ENCODE results near the gene MPPED1. TPM values are rescaled to one million over a fixed set of nuclear protein-coding genes. Genes with fewer than 3 reads are reported as not detected.
A peak's percentile ranks its signal among the peaks of the same experiment; 100 is the strongest.

MPPED1 gene
- total and polyA plus RNA-seq, 4 donors = 0.89 to 6.5 (median 4.1) TPM

DNA sequence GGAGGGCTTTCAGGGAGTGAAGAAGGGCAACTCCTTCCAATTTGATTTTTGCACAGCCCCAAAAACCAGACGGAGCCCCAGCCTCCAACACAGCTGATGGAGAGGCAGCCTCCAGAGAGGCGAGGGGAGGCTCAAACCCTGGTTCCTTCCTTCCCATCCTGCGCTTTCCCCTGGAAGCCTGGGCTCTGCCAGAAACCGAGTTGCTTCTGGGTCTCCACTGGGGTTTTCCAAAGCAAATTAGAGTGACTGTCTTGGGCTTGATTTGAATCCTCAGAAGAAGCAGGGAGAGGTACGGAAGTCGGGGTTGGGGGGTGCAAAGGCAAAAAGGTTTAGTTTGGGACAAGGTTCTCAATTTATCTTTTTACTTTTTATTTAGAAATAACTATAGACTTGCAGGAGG, 129.2 kb downstream of the MPPED1 start:
- Histone ChIP-seq H3K36me3 (ENCODE audit: control insufficient read depth in 4 of 4, insufficient read depth in 3 of 4, low read depth in 1 of 4, low read length in 3 of 4) (no peaks in the 10 kb centered on the region), H3K4me1 (ENCODE audit: control insufficient read depth in 4 of 4, insufficient read depth in 4 of 4, low read length in 3 of 4) (no peaks in the 10 kb centered on the region), H3K27me3 (ENCODE audit: control insufficient read depth in 4 of 4, insufficient read depth in 4 of 4, low read length in 3 of 4) (no peaks in the 10 kb centered on the region), H3K4me3 (ENCODE audit: low read depth in 1 of 3, low read length in 3 of 3) (no peak overlapping the region), H3K9ac (ENCODE audit: low read depth in 1 of 2, low read length in 2 of 2) (no peak overlapping the region), H3K9me3 (ENCODE audit: control insufficient read depth in 4 of 4, low read length in 3 of 4) (no peaks in the 10 kb centered on the region), H3K27ac (ENCODE audit: low read depth in 1 of 2, low read length in 2 of 2) (no peak overlapping the region)
- DNase-seq (ENCODE audit: low spot score) = no peak
- TF ChIP-seq, protein P1, sequence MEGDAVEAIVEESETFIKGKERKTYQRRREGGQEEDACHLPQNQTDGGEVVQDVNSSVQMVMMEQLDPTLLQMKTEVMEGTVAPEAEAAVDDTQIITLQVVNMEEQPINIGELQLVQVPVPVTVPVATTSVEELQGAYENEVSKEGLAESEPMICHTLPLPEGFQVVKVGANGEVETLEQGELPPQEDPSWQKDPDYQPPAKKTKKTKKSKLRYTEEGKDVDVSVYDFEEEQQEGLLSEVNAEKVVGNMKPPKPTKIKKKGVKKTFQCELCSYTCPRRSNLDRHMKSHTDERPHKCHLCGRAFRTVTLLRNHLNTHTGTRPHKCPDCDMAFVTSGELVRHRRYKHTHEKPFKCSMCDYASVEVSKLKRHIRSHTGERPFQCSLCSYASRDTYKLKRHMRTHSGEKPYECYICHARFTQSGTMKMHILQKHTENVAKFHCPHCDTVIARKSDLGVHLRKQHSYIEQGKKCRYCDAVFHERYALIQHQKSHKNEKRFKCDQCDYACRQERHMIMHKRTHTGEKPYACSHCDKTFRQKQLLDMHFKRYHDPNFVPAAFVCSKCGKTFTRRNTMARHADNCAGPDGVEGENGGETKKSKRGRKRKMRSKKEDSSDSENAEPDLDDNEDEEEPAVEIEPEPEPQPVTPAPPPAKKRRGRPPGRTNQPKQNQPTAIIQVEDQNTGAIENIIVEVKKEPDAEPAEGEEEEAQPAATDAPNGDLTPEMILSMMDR (IDR thresholded peaks at IDR 0.05; ENCODE audit: low read depth, low read length, missing input control) = no peak
- TF ChIP-seq FOXA2 (IDR thresholded peaks at IDR 0.05) = no peak
- no peak for TF ChIP-seq HNF4G (IDR thresholded peaks at IDR 0.05)
- 87% methylated on average over 6 of the region's 6 CpGs for whole genome bisulfite sequencing

DNA sequence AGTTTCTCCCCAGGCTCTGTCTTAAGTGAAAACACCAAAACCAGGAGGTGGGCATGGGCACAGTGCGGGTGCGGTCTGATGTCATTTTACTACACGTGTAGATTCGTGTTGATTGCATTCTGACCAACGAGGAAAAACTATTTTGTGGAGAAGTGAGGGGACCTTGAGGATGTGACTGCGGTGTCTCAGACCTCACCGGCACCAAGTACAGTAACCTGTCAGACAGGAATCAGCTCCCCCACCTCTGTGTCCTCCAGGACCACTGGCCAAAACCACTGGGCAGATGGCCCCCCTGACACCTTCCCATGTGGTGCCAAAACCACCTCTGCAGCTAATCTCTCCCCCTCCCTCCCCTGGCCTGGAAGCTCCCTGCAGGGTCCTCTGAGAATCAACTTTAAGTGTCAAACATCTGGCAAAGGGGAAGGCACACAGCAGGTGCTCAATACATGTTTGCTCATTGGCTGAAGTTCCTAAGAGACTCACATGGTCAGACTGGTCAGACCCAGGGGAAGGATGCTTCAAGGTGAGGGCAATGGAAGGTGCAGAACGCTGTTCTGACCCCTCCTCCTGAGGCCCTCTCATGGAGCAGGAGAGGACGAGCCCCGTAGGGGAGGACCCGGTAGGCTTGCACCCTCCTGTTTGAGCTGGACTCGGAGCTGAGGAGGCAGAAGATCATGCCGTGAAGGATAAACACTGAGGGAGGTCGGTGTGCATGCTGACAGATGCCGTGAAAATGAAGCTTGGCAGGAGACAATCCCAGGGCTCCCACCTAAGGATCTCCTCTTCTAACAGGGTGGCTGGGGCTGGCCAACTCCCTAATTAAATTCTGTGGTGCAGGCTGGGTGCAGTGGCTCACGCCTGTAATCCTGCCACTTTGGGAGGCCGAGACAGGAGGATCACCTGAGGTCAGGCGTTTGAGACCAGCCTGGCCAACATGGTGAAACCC, 129.9 kb downstream of the MPPED1 start:
- Histone ChIP-seq H3K9ac (ENCODE audit: low read depth in 1 of 2, low read length in 2 of 2) (no peak overlapping the region), H3K27me3 (ENCODE audit: control insufficient read depth in 4 of 4, insufficient read depth in 4 of 4, low read length in 3 of 4) (no peaks in the 10 kb centered on the region), H3K4me3 (ENCODE audit: low read depth in 1 of 3, low read length in 3 of 3) (no peak overlapping the region), H3K27ac (ENCODE audit: low read depth in 1 of 2, low read length in 2 of 2) (no peak overlapping the region), H3K9me3 (ENCODE audit: control insufficient read depth in 4 of 4, low read length in 3 of 4) (no peaks in the 10 kb centered on the region), H3K4me1 (ENCODE audit: control insufficient read depth in 4 of 4, insufficient read depth in 4 of 4, low read length in 3 of 4) (no peaks in the 10 kb centered on the region), H3K36me3 (ENCODE audit: control insufficient read depth in 4 of 4, insufficient read depth in 3 of 4, low read depth in 1 of 4, low read length in 3 of 4) (no peaks in the 10 kb centered on the region)
- 80% methylated on average over 18 of the region's 18 CpGs for WGBS
- no peak for TF ChIP-seq FOXA2 (IDR thresholded peaks at IDR 0.05)
- no peak for TF ChIP-seq RXRA (IDR thresholded peaks at IDR 0.05)
- no peak for TF ChIP-seq HNF4G (IDR thresholded peaks at IDR 0.05)
- TF ChIP-seq, protein P2, sequence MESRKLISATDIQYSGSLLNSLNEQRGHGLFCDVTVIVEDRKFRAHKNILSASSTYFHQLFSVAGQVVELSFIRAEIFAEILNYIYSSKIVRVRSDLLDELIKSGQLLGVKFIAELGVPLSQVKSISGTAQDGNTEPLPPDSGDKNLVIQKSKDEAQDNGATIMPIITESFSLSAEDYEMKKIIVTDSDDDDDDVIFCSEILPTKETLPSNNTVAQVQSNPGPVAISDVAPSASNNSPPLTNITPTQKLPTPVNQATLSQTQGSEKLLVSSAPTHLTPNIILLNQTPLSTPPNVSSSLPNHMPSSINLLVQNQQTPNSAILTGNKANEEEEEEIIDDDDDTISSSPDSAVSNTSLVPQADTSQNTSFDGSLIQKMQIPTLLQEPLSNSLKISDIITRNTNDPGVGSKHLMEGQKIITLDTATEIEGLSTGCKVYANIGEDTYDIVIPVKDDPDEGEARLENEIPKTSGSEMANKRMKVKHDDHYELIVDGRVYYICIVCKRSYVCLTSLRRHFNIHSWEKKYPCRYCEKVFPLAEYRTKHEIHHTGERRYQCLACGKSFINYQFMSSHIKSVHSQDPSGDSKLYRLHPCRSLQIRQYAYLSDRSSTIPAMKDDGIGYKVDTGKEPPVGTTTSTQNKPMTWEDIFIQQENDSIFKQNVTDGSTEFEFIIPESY (IDR thresholded peaks at IDR 0.05) = no peak
- TF ChIP-seq EGR1 (IDR thresholded peaks at IDR 0.05; ENCODE audit: low read depth in 2 of 2) = no peak
- TF ChIP-seq TAF1 (conservative IDR thresholded peaks at IDR 0.05) = no peak
- TF ChIP-seq GABPA (IDR thresholded peaks at IDR 0.05 in 1 of 2, conservative IDR thresholded peaks at IDR 0.05 in 1 of 2) = no peak
- no peak for TF ChIP-seq NR2F2 (IDR thresholded peaks at IDR 0.05)
- TF ChIP-seq, protein P1 (IDR thresholded peaks at IDR 0.05; ENCODE audit: low read depth, low read length, missing input control) = no peak
- TF ChIP-seq, protein P3, sequence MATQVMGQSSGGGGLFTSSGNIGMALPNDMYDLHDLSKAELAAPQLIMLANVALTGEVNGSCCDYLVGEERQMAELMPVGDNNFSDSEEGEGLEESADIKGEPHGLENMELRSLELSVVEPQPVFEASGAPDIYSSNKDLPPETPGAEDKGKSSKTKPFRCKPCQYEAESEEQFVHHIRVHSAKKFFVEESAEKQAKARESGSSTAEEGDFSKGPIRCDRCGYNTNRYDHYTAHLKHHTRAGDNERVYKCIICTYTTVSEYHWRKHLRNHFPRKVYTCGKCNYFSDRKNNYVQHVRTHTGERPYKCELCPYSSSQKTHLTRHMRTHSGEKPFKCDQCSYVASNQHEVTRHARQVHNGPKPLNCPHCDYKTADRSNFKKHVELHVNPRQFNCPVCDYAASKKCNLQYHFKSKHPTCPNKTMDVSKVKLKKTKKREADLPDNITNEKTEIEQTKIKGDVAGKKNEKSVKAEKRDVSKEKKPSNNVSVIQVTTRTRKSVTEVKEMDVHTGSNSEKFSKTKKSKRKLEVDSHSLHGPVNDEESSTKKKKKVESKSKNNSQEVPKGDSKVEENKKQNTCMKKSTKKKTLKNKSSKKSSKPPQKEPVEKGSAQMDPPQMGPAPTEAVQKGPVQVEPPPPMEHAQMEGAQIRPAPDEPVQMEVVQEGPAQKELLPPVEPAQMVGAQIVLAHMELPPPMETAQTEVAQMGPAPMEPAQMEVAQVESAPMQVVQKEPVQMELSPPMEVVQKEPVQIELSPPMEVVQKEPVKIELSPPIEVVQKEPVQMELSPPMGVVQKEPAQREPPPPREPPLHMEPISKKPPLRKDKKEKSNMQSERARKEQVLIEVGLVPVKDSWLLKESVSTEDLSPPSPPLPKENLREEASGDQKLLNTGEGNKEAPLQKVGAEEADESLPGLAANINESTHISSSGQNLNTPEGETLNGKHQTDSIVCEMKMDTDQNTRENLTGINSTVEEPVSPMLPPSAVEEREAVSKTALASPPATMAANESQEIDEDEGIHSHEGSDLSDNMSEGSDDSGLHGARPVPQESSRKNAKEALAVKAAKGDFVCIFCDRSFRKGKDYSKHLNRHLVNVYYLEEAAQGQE (IDR thresholded peaks at IDR 0.05) = no peak
- no peak for TF ChIP-seq JUND (IDR thresholded peaks at IDR 0.05)
- no peak for TF ChIP-seq YY1 (IDR thresholded peaks at IDR 0.05)
- TF ChIP-seq, protein P4, sequence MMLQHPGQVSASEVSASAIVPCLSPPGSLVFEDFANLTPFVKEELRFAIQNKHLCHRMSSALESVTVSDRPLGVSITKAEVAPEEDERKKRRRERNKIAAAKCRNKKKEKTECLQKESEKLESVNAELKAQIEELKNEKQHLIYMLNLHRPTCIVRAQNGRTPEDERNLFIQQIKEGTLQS (IDR thresholded peaks at IDR 0.05) = no peak
- no peak for TF ChIP-seq HNF4A (conservative IDR thresholded peaks at IDR 0.05)
- peak; percentile 23 for DNase-seq (ENCODE audit: low spot score)

Measured in liver (tissue), 9 donors.